GM21737 (cell line): ENCODE measurements around the gene PDK2.
A peak's percentile ranks its signal among the peaks of the same experiment; 100 is the strongest.

Experiments
- ATAC-seq: cut with Tn5 transposase; IDR thresholded peaks from one replicate; pipeline ENCODE4 v1.9.1; 2021; ENCODE audit warnings: mild to moderate bottlenecking, moderate library complexity; ENCODE audit not compliant: unreplicated experiment

Gene PDK2

DNA sequence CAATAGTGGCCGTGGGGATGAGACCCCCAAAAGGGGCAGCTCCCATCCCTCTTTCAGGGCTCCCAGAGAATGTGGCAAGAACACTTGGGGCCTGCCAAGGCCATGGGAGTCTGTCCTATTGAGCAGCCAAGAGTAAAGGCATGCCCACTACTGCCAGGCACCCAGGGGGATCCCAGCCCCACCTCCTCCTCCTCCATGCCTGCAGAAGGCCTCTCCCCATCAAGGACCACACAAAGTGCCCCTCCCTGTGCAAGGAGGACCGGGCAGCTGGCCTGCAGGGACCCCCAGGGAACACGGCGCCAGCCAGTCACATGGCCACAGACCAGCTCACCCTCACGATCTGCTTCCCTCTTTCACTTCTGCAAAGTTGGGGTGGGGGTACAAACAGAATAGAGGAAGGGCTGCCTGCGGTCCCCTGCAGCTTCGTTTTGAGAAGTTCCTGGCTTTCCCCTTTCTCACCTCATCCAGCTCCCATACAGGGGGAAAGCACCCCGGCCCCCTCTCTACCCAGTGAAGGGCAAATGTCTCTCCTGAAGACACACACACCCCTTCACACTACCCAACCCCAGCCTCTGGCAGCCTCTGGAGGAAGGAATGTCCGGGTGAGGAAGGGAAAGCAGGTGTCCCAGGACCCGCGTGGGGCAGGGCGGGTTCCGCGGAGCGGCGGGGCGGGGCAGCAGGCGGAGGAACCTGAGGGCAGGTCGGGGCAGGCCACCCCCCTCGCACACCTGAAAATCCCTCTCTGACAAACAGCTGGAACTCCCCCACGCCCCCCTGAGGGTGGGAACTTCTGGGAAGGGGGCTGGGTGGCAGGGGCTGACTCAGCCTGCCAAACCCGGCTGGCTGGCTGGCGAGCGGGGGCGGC is 53.3 kb downstream of the PDK2 start:
- no peak for ATAC-seq

GRCh38 chr17:50149091-50149416 is 53.9 kb downstream of the PDK2 start:
- no peak for ATAC-seq

DNA sequence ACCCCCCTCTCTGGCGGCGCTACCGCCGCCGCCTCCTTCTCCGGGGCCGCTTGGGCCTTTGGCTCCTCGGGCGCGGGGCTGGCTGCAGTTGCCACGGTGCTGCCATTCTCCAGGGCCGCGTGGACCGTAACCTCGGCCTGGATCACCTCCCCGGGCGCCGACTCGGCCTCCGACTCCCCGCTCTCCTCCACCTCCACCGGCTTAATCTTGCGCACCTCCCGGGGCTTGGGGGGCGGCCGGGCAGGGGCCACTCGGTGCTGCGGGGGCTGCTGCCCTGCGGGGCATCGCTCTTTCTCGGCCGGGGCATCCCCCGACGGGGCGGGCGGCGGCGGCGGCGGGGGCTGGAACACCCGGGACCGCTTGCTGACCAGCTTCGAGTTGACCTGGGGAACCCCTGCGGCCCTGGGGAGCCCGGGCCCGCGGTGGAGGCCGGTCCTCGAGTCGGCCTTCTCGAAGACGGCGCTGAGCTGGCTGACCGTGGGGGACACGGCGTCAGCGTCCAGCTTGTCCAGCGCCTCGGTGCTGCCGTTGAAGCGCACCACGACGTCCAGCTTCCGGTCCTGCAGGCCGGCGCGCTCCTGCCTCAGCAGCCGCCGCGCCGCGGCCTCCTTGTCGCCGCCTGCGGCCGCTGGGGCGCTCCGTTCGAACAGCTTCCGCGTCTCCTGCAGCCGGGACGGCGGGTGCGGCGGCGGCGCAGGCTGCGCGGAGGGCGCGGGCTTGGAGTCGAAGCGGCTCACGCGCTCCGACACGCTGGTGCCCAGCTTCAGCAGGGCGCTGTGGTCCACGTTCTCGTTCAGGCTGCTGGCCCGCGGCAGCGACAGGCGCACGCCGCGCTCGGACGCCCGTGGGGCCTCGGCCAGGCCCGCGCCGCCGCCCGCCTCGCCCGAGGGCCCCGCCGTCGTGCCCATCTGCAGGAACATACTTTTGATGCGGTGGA is 54.5 kb downstream of the PDK2 start:
- no peak for ATAC-seq

GRCh38 chr17:50150354-50151040 is 55.3 kb downstream of the PDK2 start, which contains the start of gene PPP1R9B:
PPP1R9B (minus strand) TSS chr17:50150677; CDS start chr17:50150513, 164 bp downstream.
- no peak for ATAC-seq

- ATAC-seq, result no peak
Measured at GRCh38 chr17:50151041-50151936, 56.1 kb downstream of the PDK2 start.

- ATAC-seq, result no peak
Measured at GRCh38 chr17:50151937-50152547, 56.9 kb downstream of the PDK2 start.

GRCh38 chr17:50152736-50153135 is 57.6 kb downstream of the PDK2 start:
- ATAC-seq, result no peak

GRCh38 chr17:50153650-50154575 is 58.8 kb downstream of the PDK2 start:
- ATAC-seq, result no peak

- ATAC-seq, result no peak
Measured at GRCh38 chr17:50154604-50155003, 59.5 kb downstream of the PDK2 start.

GRCh38 chr17:50155115-50155819 is 60.1 kb downstream of the PDK2 start:
- no peak for ATAC-seq

- ATAC-seq, result no peak
Measured at GRCh38 chr17:50157891-50158290, 62.7 kb downstream of the PDK2 start.

- ATAC-seq, result peak; percentile 87
Measured at GRCh38 chr17:50161023-50161910, 66.1 kb downstream of the PDK2 start.
